ENCODE measurements around the gene RASGRF2. TPM values are rescaled to one million over a fixed set of nuclear protein-coding genes. Genes with fewer than 3 reads are reported as not detected.

RASGRF2 gene
- total and polyA plus RNA-seq, 2 of the 8 experiments (the other 6 are each of a cell fraction or from before 2014, with no cell fraction given), result 2.6 to 29.5 TPM

DNA sequence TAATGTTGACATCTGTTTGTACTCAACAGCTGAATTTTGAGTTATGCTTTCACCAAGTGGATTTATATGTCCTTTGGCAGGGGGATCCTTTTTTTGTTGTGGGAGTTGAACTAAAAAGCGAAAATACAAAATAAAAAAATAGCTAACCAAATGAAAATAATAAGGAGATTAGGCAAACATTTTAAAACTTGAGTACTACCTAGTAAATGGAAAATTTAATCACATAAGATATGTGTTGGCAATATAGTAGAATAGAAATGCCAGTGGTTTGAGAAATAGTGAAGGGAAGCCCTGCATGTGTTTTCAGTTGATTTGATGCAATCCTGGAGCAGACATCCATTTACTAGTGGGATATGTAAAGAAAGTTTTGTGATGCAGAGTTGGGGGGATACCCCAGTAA lies 98.0 kb downstream of the RASGRF2 start:
- no peak overlapping the region for H3K23ac ChIP-seq (ENCODE audit: insufficient read length)
- no peak overlapping the region for H2BK12ac ChIP-seq (ENCODE audit: low read depth, low read length)
- no peak overlapping the region for H3K4me2 ChIP-seq (ENCODE audit: insufficient read depth in 1 of 2, low read depth in 2 of 2, low read length in 2 of 2)
- WGBS, 2 experiments (ENCODE audit: extremely low coverage in 1 of 2, insufficient coverage in 1 of 2, insufficient read length in 1 of 2, insufficient replicate concordance in 2 of 2, low coverage in 1 of 2, low lambda C conversion rate in 2 of 2, missing lambda C conversion rate in 1 of 2), result 86% methylated on average over 1 of the region's 1 CpG; no CpG with 5 or more reads in 1 of the 2 experiments
- no peak overlapping the region for H4K5ac ChIP-seq (ENCODE audit: insufficient read length, low read depth, low read length)
- H3K27me3 ChIP-seq (replicated peaks in 1 of 4; ENCODE audit: control insufficient read depth in 3 of 4, extremely low read depth in 1 of 4, insufficient read depth in 3 of 4, low read length in 3 of 4), result no peaks in the 10 kb centered on the region
- H3K4ac ChIP-seq (replicated peaks; ENCODE audit: insufficient read length, low read depth, low read length), result no peak overlapping the region
- no peak overlapping the region for H3K18ac ChIP-seq (ENCODE audit: extremely low read depth, low read length)
- H3K56ac ChIP-seq (replicated peaks; ENCODE audit: insufficient read length, low read depth, low read length), result no peak overlapping the region
- H2AK5ac ChIP-seq (ENCODE audit: low read depth, low read length), result no peak overlapping the region
- ChIA-PET CTCF (ENCODE audit: partially characterized antibody) (interaction anchor here (0.6 to 1.8 kb wide), 4 partner anchors 13 to 123 kb away, joined by 3 to 6 read pairs (median 3); no protein-coding TSS in a partner anchor), POLR2A (ENCODE audit: partially characterized antibody) (no interaction called here)
- no peak overlapping the region for H3K27ac ChIP-seq (ENCODE audit: low read depth, low read length)
- H3K23me2 ChIP-seq (ENCODE audit: low read depth, low read length), result no peaks in the 10 kb centered on the region
- no peaks in the 10 kb centered on the region for H3K36me3 ChIP-seq (ENCODE audit: control insufficient read depth in 2 of 4, insufficient read depth in 4 of 4, low read length in 3 of 4)
- H4K20me1 ChIP-seq (replicated peaks in 1 of 2; ENCODE audit: control insufficient read depth in 1 of 2, insufficient read depth in 2 of 2, low read length in 2 of 2), result no peaks in the 10 kb centered on the region
- no peaks in the 10 kb centered on the region for H3K79me1 ChIP-seq (ENCODE audit: low read depth, low read length)
- no peak for FAIRE-seq
- H2BK5ac ChIP-seq (ENCODE audit: low read depth, low read length), result no peak overlapping the region
- no peaks in the 10 kb centered on the region for H3K9me3 ChIP-seq (ENCODE audit: insufficient read depth in 2 of 2, low read depth in 1 of 2, low read length in 1 of 2)
- no peak overlapping the region for H2AFZ ChIP-seq (ENCODE audit: low read length)
- no peak overlapping the region for H2BK20ac ChIP-seq (ENCODE audit: low read length)
- no peak overlapping the region for H4K91ac ChIP-seq (replicated peaks; ENCODE audit: insufficient read length, low read length)
- H2BK120ac ChIP-seq (replicated peaks; ENCODE audit: low read depth, low read length), result no peak overlapping the region
- H3K79me2 ChIP-seq (ENCODE audit: control insufficient read depth in 1 of 2, insufficient read depth in 2 of 2, low read length in 2 of 2), result no peaks in the 10 kb centered on the region
- H3K4me1 ChIP-seq (replicated peaks in 1 of 4; ENCODE audit: control insufficient read depth in 3 of 4, insufficient read depth in 4 of 4, low read length in 3 of 4), result no peaks in the 10 kb centered on the region
- no peak overlapping the region for H4K8ac ChIP-seq (ENCODE audit: extremely low read depth, insufficient read depth, low read length)
- no peak overlapping the region for H2BK15ac ChIP-seq (ENCODE audit: low read length)
- no peak overlapping the region for H3K4me3 ChIP-seq (ENCODE audit: extremely low read depth in 1 of 4, insufficient read depth in 2 of 4, low read depth in 3 of 4, low read length in 4 of 4)
- no peak overlapping the region for H3K14ac ChIP-seq (ENCODE audit: insufficient read length)
- H3K9ac ChIP-seq (replicated peaks in 1 of 4; ENCODE audit: extremely low read depth in 1 of 4, low read depth in 3 of 4, low read length in 3 of 4), result no peak overlapping the region
- no peak for DNase-seq (ENCODE audit: low read depth in 1 of 2, low spot score in 2 of 2)
- no peak for TF ChIP-seq SUZ12 (IDR thresholded peaks at IDR 0.05; ENCODE audit: low read length)
- no peak for TF ChIP-seq SP4 (IDR thresholded peaks at IDR 0.05; ENCODE audit: low read length)
- TF ChIP-seq GABPA (IDR thresholded peaks at IDR 0.05; ENCODE audit: borderline replicate concordance, insufficient read depth, low read length), result no peak
- TF ChIP-seq, protein P1, sequence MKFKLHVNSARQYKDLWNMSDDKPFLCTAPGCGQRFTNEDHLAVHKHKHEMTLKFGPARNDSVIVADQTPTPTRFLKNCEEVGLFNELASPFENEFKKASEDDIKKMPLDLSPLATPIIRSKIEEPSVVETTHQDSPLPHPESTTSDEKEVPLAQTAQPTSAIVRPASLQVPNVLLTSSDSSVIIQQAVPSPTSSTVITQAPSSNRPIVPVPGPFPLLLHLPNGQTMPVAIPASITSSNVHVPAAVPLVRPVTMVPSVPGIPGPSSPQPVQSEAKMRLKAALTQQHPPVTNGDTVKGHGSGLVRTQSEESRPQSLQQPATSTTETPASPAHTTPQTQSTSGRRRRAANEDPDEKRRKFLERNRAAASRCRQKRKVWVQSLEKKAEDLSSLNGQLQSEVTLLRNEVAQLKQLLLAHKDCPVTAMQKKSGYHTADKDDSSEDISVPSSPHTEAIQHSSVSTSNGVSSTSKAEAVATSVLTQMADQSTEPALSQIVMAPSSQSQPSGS (IDR thresholded peaks at IDR 0.05; ENCODE audit: low read length), result no peak
- TF ChIP-seq CHD1 (IDR thresholded peaks at IDR 0.05; ENCODE audit: low read depth, low read length), result no peak
- TF ChIP-seq, protein P2, sequence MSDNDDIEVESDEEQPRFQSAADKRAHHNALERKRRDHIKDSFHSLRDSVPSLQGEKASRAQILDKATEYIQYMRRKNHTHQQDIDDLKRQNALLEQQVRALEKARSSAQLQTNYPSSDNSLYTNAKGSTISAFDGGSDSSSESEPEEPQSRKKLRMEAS (IDR thresholded peaks at IDR 0.05), result no peak
- TF ChIP-seq YY1 (IDR thresholded peaks at IDR 0.05; ENCODE audit: low read depth, low read length), result no peak
- no peak for TF ChIP-seq BRCA1 (IDR thresholded peaks at IDR 0.05; ENCODE audit: low read depth, low read length)
- no peak for TF ChIP-seq PHF8 (conservative IDR thresholded peaks at IDR 0.05; ENCODE audit: low read depth, low read length)
- no peak for TF ChIP-seq CHD2 (IDR thresholded peaks at IDR 0.05; ENCODE audit: low read length)
- TF ChIP-seq CREB1 (IDR thresholded peaks at IDR 0.05), result no peak
- no peak for TF ChIP-seq EP300 (IDR thresholded peaks at IDR 0.05; ENCODE audit: borderline replicate concordance in 1 of 2, low read depth in 2 of 2, low read length in 2 of 2)
- TF ChIP-seq RBBP5 (IDR thresholded peaks at IDR 0.05; ENCODE audit: borderline replicate concordance, low read depth, low read length), result no peak

Measured in H1 (cell line).